ENCODE results near the gene LRRC8D.

The LRRC8D gene

GRCh38 chr1:89870998-89871397, 50.2 kb downstream of the LRRC8D start:
- DNase-seq (ENCODE audit: low read depth), result no peak

DNA sequence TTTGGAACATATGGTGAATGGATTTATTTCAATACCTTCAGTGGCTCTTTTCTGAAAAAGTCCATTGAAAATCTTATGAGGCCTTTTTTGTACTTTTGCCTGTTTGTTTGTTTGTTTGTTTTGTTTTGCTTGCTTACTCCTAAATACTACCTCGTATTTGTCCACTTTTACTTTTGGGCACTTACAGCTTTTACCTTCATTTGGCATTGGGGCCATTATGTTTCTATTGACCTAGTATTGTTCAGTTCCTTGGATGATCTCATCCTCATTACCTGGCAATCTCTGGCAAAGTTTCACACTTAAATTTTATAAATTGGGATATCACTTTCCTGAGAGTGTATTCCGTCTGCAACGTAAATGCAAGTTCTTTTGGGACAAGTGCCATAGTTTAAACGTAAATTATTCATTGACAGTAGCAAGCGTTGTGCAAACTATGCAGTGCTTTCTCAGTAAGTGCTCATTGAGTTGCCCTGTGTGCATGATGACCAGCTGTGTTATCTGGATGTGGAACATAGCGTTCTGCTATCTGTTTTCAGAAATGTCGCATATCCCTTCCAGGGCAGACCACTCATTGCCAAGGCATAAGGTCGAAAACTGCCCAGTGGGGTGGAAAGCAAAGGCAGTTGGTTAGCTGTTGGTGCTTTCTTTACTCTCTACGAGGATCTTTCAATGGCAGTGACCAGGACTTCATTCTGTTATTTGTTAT, 51.1 kb downstream of the LRRC8D start:
- DNase-seq (ENCODE audit: low read depth), result no peak

DNA sequence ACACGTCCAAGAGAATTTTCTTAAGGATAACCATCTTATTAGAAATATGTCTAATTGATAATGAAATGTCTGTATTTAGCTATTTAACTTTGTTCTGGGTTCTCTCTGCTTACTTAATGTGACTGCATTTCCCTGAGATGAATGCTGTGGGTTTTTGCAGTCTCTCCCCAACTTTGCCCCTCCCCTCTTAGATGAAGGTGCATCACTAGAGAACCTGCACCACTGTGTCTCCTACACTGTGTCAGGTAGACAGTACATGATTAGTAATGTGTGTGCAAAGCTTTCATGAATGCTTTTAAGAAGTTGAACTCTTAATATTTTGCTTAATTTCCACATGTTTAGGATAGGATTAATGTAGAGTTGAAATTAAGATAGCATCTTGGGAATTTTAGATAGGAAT, 51.7 kb downstream of the LRRC8D start:
- DNase-seq (ENCODE audit: low read depth), result no peak

DNA sequence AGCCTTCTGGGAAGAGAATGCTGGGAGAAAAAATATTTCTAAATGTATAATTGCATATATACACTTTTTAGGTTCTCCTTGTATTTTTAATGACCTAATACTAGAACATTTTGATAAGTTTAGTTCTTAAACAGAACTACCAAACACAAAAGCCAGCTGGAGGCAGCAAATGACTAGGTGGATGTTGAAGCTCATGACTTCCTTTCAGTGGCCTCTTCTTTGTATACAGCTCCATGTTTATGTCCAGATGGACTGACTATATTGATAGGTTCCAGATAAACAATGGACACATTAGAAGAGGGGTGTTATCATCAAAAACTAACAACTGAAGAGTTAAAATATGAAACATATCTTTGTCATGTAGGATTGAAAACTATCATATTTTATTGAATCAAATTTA, 52.5 kb downstream of the LRRC8D start:
- DNase-seq (ENCODE audit: low read depth), result no peak

- DNase-seq (ENCODE audit: low read depth), result no peak
Observed at GRCh38 chr1:89873770-89874169, 52.9 kb downstream of the LRRC8D start.

DNA sequence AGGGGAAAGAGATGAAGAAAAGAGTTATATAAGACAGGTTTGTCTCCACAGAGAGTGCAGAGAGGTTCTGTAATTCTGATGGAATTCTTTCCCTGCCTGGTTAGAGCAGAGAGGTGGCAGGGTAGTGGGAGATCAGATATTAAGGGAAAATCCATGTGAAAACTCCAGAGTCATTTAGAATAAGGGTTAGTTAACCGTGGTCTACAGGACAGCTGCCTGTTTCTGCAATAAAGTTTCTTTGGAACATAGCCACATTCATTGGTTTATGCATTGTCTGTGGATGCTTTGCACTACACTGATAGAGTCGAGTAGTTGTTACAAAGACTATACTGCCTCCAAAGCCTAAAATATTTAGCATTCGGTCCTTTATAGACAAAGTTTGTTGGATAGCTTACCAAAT, 55.6 kb downstream of the LRRC8D start:
- DNase-seq (ENCODE audit: low read depth), result no peak

DNA sequence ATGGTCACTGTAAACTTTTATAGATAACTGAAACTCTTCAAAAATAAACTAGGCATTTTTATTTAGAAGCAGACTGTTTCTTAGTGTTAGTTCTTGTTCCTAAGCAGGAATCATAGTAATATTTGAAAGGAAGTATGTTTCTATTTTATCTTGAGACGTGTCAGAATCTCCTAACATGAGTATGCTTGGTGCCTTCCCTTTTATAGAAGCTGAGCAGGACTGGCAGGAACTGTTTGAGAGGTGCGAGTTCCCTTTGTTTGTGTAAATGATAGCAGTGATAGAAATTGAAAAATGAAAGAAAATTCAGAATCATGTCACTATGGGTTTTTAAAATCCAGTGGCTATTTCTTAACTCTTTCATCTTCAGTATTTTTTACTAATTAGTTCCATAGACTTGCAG, 56.9 kb downstream of the LRRC8D start:
- DNase-seq (ENCODE audit: low read depth), result no peak

- DNase-seq (ENCODE audit: low read depth), result no peak
Observed at GRCh38 chr1:89878256-89878655, 57.4 kb downstream of the LRRC8D start.

GRCh38 chr1:89880679-89881078, 59.8 kb downstream of the LRRC8D start:
- DNase-seq (ENCODE audit: low read depth), result no peak

- DNase-seq (ENCODE audit: low read depth), result no peak
Observed at GRCh38 chr1:89881415-89882058, 60.7 kb downstream of the LRRC8D start.

DNA sequence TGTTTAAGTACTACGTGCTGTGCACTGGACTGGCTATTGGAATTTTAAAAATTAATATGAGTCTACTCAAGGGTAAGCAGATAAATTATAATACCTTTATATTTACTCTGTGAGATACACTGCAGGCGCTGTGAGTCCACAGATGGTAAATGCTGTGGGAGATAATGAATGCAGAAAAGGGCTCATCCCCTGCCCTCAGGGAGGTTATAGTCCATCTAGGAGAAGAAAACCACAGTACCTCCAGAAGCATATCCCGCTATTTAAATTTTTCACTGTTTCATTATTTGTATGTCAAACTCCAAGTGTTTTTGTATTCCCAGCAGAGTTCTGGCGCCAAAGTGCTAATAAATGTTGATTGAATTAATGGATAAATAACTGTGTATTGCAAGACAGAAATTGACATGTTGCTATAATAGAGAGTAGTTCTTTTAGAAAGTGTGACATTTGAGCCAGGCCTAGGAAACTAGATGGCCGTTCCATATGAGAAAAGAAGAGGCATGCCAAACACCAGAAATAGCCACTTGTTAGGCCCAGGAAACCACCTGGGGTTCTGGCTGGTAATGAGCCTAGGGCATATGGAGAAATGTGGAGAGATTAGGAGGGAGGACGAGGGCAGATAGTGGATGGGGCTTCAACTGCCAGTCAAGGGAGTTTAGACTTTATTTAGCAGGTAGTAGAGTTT, 61.7 kb downstream of the LRRC8D start:
- DNase-seq (ENCODE audit: low read depth), result no peak

GRCh38 chr1:89883030-89883379, 62.2 kb downstream of the LRRC8D start:
- no peak for DNase-seq (ENCODE audit: low read depth)

DNA sequence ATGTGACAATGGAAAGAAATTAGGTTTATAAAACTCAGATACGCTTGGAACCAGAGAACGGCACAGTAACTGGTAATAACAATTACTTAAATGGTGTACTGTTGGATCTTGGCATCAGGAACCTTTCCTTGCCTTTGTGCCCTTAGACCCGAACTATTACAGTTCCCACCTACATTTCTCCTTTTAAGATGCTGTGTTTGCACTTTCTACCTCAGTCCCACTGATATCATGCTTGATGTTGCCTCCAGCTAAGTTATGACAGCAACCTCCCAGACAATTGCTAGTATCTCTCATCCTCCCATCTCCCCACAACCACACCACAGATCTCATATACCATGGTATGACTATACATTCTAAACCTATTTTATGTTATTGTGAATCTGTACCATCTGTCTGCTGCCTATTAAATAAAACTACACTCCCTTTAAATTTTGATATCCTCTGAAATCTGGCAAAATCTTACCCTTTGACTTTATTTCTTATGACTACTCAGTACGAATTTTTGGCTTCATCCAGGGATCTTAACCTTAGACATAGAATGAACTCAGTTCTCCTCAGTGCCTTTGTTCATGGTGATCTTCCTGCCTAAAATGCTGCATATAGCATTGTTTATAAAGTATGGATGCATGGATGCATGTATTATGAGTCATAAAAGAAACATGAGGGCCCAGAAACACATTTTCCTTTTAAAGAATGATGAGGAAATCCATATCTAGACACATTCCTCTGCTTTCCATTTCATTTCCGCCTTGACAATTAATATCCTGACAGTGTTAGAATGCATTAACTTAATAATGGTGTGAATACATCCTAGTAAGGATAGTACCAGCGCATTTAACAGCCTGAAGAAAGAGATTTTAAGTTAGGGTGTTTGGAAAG, 64.1 kb downstream of the LRRC8D start:
- DNase-seq (ENCODE audit: low read depth), result no peak

DNA sequence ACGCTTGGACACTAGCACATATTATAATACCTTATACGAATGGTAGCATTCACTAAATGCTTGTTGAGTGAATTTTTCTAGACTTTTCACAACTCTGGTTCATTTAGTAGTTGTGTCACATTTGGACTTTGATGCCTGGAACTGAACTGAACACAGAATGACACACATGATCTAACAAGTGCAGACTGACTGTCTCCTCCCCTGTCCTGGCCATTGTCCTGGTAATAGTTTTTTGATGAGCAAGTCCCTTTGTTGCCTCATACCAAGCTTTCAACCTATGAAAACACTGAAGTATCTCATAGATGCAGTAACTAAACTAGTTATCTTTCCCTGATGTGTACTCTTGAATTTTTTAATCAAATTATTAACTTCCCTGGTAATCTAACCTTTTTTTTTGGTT, 66.4 kb downstream of the LRRC8D start:
- DNase-seq (ENCODE audit: low read depth), result no peak

- no peak for DNase-seq (ENCODE audit: low read depth)
Observed at GRCh38 chr1:89887713-89888112, 66.9 kb downstream of the LRRC8D start.

- no peak for DNase-seq (ENCODE audit: low read depth)
Observed at GRCh38 chr1:89888480-89889322, 67.9 kb downstream of the LRRC8D start.

- DNase-seq (ENCODE audit: low read depth), result no peak
Observed at GRCh38 chr1:89889323-89889615, 68.4 kb downstream of the LRRC8D start.

- no peak for DNase-seq (ENCODE audit: low read depth)
Observed at GRCh38 chr1:89890085-89890752, 69.4 kb downstream of the LRRC8D start.

- no peak for DNase-seq (ENCODE audit: low read depth)
Observed at GRCh38 chr1:89892816-89893215, 72.0 kb downstream of the LRRC8D start.

DNA sequence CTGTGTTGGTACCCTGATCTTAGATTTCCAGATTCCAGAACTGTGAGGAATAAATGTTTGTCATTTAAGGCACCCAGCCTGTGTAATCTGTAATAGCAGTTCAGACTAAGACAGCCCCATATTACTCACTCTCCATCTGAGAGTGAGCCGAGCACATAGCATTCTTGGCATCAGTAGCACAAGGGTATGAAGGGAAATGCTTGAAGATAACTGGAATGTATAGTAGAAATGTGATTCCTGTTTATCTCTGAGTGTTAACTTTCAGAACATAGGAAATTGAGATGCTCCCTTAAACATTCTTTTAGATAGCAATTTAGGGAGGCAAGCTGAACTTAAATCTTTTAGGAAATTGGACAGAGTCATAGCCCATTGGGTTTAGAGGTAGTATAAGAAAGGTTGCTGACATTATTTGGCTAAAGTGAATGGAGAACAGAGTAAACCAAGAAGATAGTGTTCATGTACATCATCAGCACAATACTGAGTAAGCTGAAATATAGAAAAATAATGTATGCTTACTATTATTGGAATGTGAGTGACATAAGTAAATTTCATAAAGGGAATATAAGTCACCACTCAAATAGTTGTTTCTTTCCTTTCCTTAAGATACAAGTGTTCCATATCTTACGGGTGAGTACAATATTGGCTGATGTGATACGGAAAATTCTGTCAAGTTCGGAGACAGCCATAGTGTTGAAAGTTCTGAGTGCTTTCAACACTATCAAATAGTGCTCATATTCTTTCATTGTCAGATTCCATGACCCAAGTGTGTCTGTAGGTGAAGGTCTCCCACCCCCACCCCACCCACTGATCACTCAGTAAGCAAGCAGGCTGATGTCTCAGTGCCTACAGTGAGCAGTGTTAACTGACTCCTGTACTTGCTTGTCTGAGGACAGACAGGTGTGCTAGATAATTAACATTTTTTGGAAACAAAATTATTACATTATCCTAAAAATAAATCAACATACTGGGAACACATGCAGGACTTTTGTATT, 73.7 kb downstream of the LRRC8D start:
- DNase-seq (ENCODE audit: low read depth), result no peak
